ENCODE data around the gene CCR5AS.

The CCR5AS gene

DNA sequence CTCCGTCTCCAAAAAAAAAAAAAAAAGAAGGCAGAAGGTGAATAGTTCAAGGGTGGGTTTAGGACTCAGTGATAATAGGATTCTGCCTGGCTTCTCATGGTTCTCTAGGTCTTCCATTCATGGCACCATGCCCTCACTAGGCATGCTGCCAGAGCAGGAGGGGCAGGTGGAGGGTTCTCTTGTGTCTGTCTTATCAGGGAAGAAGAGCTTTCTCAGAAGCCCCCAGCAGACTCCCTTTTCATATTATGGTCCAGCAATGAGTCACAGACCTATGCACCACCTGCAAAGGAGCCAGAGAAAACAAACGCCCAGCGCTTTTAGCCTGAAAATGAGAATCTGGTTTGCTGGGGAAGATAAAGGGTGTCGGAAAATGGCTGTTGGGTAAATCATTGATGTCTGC lies 50.0 kb downstream of the CCR5AS start:
- Mint-ChIP-seq H3K9me3 (no peaks in the 10 kb centered on the region), H3K4me3 (peak overlapping the region; percentile 85 to 99), H3K27me3 (ENCODE audit: low read depth in 3 of 3) (peaks cover 0 to 3% (median 2%) of the 10 kb centered on the region in 3 donors), H3K27ac (peak overlapping the region; percentile 74 to 96 (median 80)), H3K4me1 (peaks cover 96% of the 10 kb centered on the region), H3K36me3 (peaks cover 50 to 51% of the 10 kb centered on the region in 2 donors)
- Histone ChIP-seq H3K4me3 (replicated peaks in 1 of 3; ENCODE audit: low read depth in 2 of 3, low read length in 3 of 3) (peak overlapping the region; percentile 54 to 92 (median 68)), H3K9ac (ENCODE audit: insufficient read depth, low read length, poor library complexity, severe bottlenecking) (peak overlapping the region; percentile 73), H4K20me1 (ENCODE audit: insufficient read depth, low read length) (peaks cover 16% of the 10 kb centered on the region), H3K79me2 (ENCODE audit: insufficient read depth, low read length) (peaks cover 84% of the 10 kb centered on the region), H3K4me2 (replicated peaks; ENCODE audit: extremely low read depth, low read length, poor library complexity, severe bottlenecking) (peak overlapping the region; percentile 96), H3K27me3 (ENCODE audit: control insufficient read depth in 2 of 2, insufficient read depth in 2 of 2, low read length in 2 of 2) (no peaks in the 10 kb centered on the region), H2AFZ (ENCODE audit: insufficient read depth, low read depth, low read length, poor library complexity, severe bottlenecking) (no peak overlapping the region), H3K36me3 (replicated peaks in 1 of 2; ENCODE audit: control insufficient read depth in 1 of 2, insufficient read depth in 2 of 2, low read length in 2 of 2) (peaks cover 42 to 44% of the 10 kb centered on the region in 2 donors), H3K9me3 (replicated peaks in 1 of 2; ENCODE audit: control insufficient read depth in 1 of 2, insufficient read depth in 1 of 2, low read length in 2 of 2) (no peaks in the 10 kb centered on the region), H3K4me1 (ENCODE audit: control insufficient read depth in 1 of 2, insufficient read depth in 2 of 2, low read length in 2 of 2) (peaks cover 72 to 99% of the 10 kb centered on the region in 2 donors), H3K27ac (ENCODE audit: low read depth in 1 of 2, low read length in 2 of 2) (peak overlapping the region; percentile 0 to 88)
- no peak for DNase-seq
- 100% methylated on average over 4 of the region's 4 CpGs for WGBS (ENCODE audit: insufficient coverage)
- intact Hi-C loops (cut with micrococcal nuclease) = loop anchor here in 1 of 2 donors (5.0 kb wide), 1 partner anchor 35 kb away; no protein-coding TSS in a partner anchor
- TF ChIP-seq, protein P1, sequence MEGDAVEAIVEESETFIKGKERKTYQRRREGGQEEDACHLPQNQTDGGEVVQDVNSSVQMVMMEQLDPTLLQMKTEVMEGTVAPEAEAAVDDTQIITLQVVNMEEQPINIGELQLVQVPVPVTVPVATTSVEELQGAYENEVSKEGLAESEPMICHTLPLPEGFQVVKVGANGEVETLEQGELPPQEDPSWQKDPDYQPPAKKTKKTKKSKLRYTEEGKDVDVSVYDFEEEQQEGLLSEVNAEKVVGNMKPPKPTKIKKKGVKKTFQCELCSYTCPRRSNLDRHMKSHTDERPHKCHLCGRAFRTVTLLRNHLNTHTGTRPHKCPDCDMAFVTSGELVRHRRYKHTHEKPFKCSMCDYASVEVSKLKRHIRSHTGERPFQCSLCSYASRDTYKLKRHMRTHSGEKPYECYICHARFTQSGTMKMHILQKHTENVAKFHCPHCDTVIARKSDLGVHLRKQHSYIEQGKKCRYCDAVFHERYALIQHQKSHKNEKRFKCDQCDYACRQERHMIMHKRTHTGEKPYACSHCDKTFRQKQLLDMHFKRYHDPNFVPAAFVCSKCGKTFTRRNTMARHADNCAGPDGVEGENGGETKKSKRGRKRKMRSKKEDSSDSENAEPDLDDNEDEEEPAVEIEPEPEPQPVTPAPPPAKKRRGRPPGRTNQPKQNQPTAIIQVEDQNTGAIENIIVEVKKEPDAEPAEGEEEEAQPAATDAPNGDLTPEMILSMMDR (IDR thresholded peaks at IDR 0.05) = no peak

DNA sequence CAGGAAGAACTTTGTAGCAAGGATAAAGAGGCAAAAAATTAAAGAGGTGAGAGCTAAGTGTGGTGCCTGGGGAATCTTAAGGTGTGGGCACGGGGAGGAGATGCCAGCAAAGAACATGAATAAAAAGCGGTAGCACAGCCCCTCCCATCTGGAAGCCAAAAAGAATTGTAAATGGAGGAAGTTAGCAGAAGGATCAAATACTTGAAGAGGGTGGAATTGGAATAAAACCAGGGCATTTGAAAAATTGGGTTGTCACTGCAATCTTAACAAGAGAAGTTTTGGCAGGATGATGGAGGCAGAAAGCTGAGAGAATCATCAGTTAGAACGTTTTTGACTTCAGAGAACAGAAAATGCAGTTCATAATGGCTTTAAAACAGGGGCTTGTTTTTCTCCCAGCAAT lies 50.6 kb downstream of the CCR5AS start:
- H3K27ac Mint-ChIP-seq = peak overlapping the region; percentile 63 to 96 (median 80)
- H3K36me3 Mint-ChIP-seq = peaks cover 49 to 50% of the 10 kb centered on the region in 2 donors
- DNase-seq = peak in 1 of 3 donors; percentile 34
- peaks cover 96% of the 10 kb centered on the region for H3K4me1 Mint-ChIP-seq
- Histone ChIP-seq H3K79me2 (ENCODE audit: insufficient read depth, low read length) (peaks cover 88% of the 10 kb centered on the region), H3K27ac (ENCODE audit: low read depth in 1 of 2, low read length in 2 of 2) (peak overlapping the region in 1 of 2 donors; percentile 88), H4K20me1 (ENCODE audit: insufficient read depth, low read length) (peaks cover 16% of the 10 kb centered on the region), H3K27me3 (ENCODE audit: control insufficient read depth in 2 of 2, insufficient read depth in 2 of 2, low read length in 2 of 2) (no peaks in the 10 kb centered on the region), H3K4me3 (replicated peaks in 1 of 3; ENCODE audit: low read depth in 2 of 3, low read length in 3 of 3) (peak overlapping the region; percentile 54 to 92 (median 68)), H2AFZ (ENCODE audit: insufficient read depth, low read depth, low read length, poor library complexity, severe bottlenecking) (peak overlapping the region; percentile 15), H3K4me2 (replicated peaks; ENCODE audit: extremely low read depth, low read length, poor library complexity, severe bottlenecking) (peak overlapping the region; percentile 96), H3K36me3 (replicated peaks in 1 of 2; ENCODE audit: control insufficient read depth in 1 of 2, insufficient read depth in 2 of 2, low read length in 2 of 2) (peaks cover 42 to 44% of the 10 kb centered on the region in 2 donors), H3K4me1 (ENCODE audit: control insufficient read depth in 1 of 2, insufficient read depth in 2 of 2, low read length in 2 of 2) (peaks cover 71 to 99% of the 10 kb centered on the region in 2 donors), H3K9ac (ENCODE audit: insufficient read depth, low read length, poor library complexity, severe bottlenecking) (peak overlapping the region; percentile 73), H3K9me3 (replicated peaks in 1 of 2; ENCODE audit: control insufficient read depth in 1 of 2, insufficient read depth in 1 of 2, low read length in 2 of 2) (no peaks in the 10 kb centered on the region)
- WGBS (ENCODE audit: insufficient coverage) = 50% methylated on average over 2 of the region's 3 CpGs
- H3K4me3 Mint-ChIP-seq = peak overlapping the region; percentile 85 to 99
- no peaks in the 10 kb centered on the region for H3K9me3 Mint-ChIP-seq
- TF ChIP-seq, protein P1 (IDR thresholded peaks at IDR 0.05) = no peak
- peaks cover 0 to 3% (median 2%) of the 10 kb centered on the region in 3 donors for H3K27me3 Mint-ChIP-seq (ENCODE audit: low read depth in 3 of 3)
- intact Hi-C loops (cut with micrococcal nuclease) = loop anchor here in 1 of 2 donors (5.0 kb wide), 1 partner anchor 34 kb away; no protein-coding TSS in a partner anchor

Data from CD14-positive monocyte (primary cell).